AG04449 (cell line): ENCODE data around the gene IFNGR1.
"Not testable (repeated sequence)": the region's sequence is repeated elsewhere in the genome, so short reads cannot be mapped to it uniquely, and the experiment has no call there.

Source experiments
- CTCF ChIA-PET: fragments of 350-600 bp; formaldehyde crosslinking; extraction: SDS; loops from one replicate; lab custom pipeline; 2021; ENCODE audit warnings: antibody characterized with exemption; lab: Yijun Ruan, JAX
- POLR2A ChIA-PET: fragments of 400-600, 350-600 bp; formaldehyde crosslinking; extraction: SDS; loops from one replicate; lab custom pipeline; 2020; ENCODE audit warnings: antibody characterized with exemption, inconsistent platforms; lab: Yijun Ruan, JAX
- DNase-seq: peaks from one replicate; pipeline ENCODE4 v3.0.0-alpha.2; 2010; ENCODE audit warnings: low read depth, low spot score
- H3K4me3 ChIP-seq: 2 replicates; pipeline ENCODE4 v1.5.1; 2011; ENCODE audit warnings: low read depth, mild to moderate bottlenecking, control low read depth, low read length
- TF ChIP-seq, protein P1 (sequence below): IDR thresholded peaks from one replicate; pipeline ENCODE4 v1.5.1; 2011; ENCODE audit warnings: mild to moderate bottlenecking, moderate library complexity, low read length, control low read depth, inconsistent platforms; ENCODE audit not compliant: insufficient read depth; ENCODE audit errors: missing control alignments

Gene IFNGR1

DNA sequence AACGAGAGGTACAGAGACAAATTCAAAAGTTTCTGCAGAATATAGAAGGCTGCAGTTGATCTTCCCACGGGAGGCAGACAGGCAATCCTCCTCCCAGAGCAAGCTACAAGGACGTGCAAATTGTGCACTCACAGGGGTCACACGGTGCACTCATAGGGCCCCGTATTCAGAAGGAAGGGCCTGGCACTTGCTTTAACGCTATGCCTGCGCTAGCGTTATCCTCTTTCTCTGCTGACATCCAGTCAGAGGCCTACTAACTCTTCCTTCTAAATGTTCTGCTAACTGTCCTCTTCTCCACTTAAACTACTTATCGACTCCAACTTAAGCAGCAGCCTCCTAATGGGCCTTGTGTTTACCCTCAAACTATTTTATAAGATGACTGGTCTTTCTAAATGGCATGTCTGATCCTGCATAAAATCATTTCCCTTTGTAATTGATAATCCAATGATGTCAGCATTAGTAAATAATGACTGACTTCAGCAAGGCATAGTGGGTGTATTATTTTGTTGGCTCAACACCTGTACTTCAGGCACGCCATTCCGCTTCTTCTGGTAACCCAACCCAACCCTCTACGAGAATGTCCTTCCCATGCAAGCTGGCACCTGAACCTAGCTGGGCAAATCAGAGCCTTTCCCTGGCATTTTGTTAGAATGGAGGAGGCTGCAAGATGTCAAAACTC, 2.2 kb downstream of the IFNGR1 start:
- ChIA-PET POLR2A (no interaction called here), CTCF (no interaction called here)
- no peak overlapping the region for H3K4me3 ChIP-seq
- TF ChIP-seq, protein P1, sequence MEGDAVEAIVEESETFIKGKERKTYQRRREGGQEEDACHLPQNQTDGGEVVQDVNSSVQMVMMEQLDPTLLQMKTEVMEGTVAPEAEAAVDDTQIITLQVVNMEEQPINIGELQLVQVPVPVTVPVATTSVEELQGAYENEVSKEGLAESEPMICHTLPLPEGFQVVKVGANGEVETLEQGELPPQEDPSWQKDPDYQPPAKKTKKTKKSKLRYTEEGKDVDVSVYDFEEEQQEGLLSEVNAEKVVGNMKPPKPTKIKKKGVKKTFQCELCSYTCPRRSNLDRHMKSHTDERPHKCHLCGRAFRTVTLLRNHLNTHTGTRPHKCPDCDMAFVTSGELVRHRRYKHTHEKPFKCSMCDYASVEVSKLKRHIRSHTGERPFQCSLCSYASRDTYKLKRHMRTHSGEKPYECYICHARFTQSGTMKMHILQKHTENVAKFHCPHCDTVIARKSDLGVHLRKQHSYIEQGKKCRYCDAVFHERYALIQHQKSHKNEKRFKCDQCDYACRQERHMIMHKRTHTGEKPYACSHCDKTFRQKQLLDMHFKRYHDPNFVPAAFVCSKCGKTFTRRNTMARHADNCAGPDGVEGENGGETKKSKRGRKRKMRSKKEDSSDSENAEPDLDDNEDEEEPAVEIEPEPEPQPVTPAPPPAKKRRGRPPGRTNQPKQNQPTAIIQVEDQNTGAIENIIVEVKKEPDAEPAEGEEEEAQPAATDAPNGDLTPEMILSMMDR, result no peak
- no peak for DNase-seq

DNA sequence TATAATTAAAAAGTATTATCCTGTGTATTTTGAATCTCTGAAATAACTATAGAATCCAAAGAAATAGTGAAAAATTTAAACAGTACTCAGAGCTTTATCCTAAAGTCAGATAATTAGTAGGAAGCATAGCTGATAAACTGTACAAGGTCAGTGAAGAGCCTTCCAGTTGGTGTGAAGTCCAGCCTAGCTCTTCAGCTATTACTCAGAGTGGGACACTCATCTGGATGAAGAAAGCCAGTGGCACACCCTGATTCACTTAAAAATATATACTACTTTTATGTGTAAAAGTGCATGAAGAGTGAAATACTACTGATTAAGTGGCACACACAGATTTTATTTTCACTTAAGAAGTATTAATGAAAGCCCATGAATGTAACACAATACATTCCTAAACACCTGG, 3.1 kb downstream of the IFNGR1 start:
- DNase-seq, result no peak
- no peak overlapping the region for H3K4me3 ChIP-seq
- ChIA-PET POLR2A (no interaction called here), CTCF (no interaction called here)
- TF ChIP-seq, protein P1, result no peak

DNA sequence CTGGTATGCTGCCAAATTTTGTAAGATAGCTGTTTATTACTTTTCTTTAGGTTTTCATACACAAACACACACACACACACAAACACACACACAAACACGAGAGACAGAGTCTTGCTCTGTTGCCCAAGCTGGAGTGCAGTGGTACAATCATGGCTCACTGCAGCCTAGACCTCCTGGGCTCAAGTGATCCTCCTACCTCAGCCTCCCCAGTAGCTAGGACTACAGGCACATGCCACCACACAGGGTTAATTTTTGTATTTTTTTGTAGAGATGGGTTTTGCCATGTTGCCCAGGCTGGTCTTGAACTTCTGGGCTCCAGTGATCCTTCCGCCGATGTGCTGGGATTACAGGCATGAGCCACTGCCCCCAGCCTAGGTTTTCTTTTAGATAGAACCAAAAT, 3.6 kb downstream of the IFNGR1 start:
- POLR2A ChIA-PET, CTCF ChIA-PET: not testable (repeated sequence)

DNA sequence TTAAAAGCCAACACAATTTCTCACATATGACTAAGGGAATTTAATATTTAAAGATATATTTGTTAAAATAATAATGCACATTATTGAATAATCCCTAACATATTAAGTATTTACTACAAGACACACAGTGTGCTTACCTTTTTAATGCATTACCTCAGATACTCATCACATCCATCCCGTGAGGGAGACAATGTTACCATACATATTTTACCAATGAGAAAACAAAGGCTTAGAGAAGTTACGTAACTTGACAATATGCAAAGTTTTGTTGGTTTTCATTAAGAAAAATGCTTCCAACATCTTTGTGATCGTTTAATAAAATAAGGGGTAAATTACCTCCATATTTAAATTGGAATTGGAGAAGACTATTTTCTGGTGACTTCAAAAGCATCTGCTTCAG, 4.3 kb downstream of the IFNGR1 start:
- no peak for DNase-seq
- CTCF ChIA-PET, result no interaction called here
- POLR2A ChIA-PET, result no interaction called here
- TF ChIP-seq, protein P1, result no peak
- no peak overlapping the region for H3K4me3 ChIP-seq

More for the DNA sequence above, 3.6 kb downstream of the IFNGR1 start:
- not testable (repeated sequence) for DNase-seq, H3K4me3 ChIP-seq

DNA sequence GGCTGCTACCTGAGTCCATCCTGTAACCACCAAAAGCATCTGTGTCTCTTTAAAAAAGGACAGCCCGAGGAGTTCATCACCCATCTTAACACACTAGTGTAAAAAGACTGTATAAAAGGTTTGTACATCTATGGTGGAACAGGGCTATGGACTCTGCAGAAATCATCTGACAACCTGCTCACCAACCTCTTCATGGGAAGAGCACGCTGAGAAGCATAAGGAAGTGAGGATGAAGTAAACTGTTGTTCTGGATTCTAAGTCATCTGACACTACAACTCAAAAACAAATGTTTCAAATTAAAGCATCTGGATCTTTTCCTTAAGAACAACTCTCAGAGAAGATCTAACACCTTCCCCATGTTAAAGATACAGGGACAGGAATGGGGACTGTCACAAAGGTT, 5.4 kb downstream of the IFNGR1 start:
- no peak overlapping the region for H3K4me3 ChIP-seq
- DNase-seq, result no peak
- POLR2A ChIA-PET, result no interaction called here
- TF ChIP-seq, protein P1, result no peak
- CTCF ChIA-PET, result no interaction called here

DNA sequence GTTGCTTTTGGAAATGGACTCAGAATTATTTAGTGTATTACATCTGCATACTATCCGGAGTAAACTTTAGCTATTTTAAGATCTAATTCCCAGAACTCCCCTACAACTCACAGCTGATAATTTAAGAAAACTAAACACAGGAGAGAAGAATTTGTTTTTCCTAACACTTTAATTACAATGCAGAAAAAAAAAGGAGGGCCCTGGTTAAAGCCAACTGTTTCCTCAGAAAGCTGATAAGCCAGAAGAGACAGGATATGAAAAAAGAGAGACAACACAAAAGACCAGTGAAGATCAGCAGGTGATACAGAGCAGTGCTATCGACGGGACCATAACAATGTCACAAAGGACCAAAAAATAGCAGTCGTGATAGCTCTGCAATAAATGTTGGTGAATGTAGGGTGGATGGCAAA, 5.8 kb downstream of the IFNGR1 start:
- no peak overlapping the region for H3K4me3 ChIP-seq
- CTCF ChIA-PET, result no interaction called here
- POLR2A ChIA-PET, result no interaction called here
- TF ChIP-seq, protein P1, result no peak
- DNase-seq, result no peak

DNA sequence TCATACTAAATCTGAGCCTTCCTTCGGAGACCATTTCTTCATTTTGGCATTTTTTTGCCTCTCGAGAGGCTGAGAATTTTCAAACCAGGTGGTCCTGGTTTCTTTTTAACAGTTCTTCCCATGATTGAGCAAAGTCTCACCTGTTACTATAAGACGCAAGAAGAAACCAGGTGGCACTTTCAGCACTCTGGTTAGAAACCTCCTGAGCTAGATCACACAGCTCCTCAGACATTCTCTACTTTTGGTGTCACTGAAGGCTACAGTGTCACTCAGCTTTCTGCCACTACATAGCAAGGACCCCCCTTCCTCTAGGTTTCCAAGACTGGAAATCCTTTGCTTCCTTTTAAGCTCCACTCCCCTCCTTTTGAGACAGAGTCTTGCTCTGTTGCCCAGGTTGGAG, 7.3 kb downstream of the IFNGR1 start:
- ChIA-PET CTCF (no interaction called here), POLR2A (no interaction called here)
- no peak overlapping the region for H3K4me3 ChIP-seq

More for the DNA sequence above, 7.3 kb downstream of the IFNGR1 start:
- no peak for DNase-seq
- TF ChIP-seq, protein P1, result no peak
